GM12878 (cell line): ENCODE measurements around the gene MEN1.

Source experiments
- ATF3 ChIP-seq: IDR thresholded peaks from 2 replicates; pipeline ENCODE4 v1.6.1; 2011; ENCODE audit warnings: low read depth, mild to moderate bottlenecking, low read length, moderate library complexity, borderline replicate concordance; ENCODE audit errors: extremely low read depth
- FOXM1 ChIP-seq: IDR thresholded peaks from 2 replicates; pipeline ENCODE4 v1.6.1; 2012; ENCODE audit warnings: low read depth, mild to moderate bottlenecking, inconsistent platforms, low read length, moderate library complexity
- HDAC6 ChIP-seq: fragments of 200-600 bp; sonication (generic); IDR thresholded peaks from one replicate; pipeline ENCODE4 v1.8.0; 2017; ENCODE audit warnings: antibody characterized with exemption; ENCODE audit not compliant: unreplicated experiment
- NR2F1 ChIP-seq: fragments of 450-650 bp; conservative IDR thresholded peaks from 2 replicates; pipeline ENCODE4 v1.6.1; 2017; ENCODE audit warnings: mild to moderate bottlenecking
- USF1 ChIP-seq: IDR thresholded peaks from 2 replicates; pipeline ENCODE4 v1.6.1; 2011; ENCODE audit warnings: borderline replicate concordance, low read depth, mild to moderate bottlenecking, moderate library complexity, mixed read lengths, low read length; ENCODE audit not compliant: insufficient read depth; ENCODE audit errors: extremely low read length
- TF ChIP-seq, protein P1 (sequence below), 3 experiments: IDR thresholded peaks in 2 of 3; conservative IDR thresholded peaks in 1 of 3; 2 replicates each; pipeline ENCODE4 v1.5.1; 2011; ENCODE audit warnings: low read depth in 3 of 3, low read length in 3 of 3, mild to moderate bottlenecking in 3 of 3, control low read depth in 2 of 3, moderate library complexity in 2 of 3, inconsistent platforms in 1 of 3, mixed read lengths in 1 of 3; ENCODE audit not compliant: control insufficient read depth in 2 of 3, insufficient read depth in 1 of 3; ENCODE audit errors: extremely low read depth in 1 of 3

GRCh38 chr11:64834031-64834722 lies 23.8 kb upstream of the MEN1 start:
- TF ChIP-seq HDAC6 (no peak), NR2F1 (no peak), FOXM1 (no peak), ATF3 (no peak), USF1 (no peak)
- TF ChIP-seq, protein P1, sequence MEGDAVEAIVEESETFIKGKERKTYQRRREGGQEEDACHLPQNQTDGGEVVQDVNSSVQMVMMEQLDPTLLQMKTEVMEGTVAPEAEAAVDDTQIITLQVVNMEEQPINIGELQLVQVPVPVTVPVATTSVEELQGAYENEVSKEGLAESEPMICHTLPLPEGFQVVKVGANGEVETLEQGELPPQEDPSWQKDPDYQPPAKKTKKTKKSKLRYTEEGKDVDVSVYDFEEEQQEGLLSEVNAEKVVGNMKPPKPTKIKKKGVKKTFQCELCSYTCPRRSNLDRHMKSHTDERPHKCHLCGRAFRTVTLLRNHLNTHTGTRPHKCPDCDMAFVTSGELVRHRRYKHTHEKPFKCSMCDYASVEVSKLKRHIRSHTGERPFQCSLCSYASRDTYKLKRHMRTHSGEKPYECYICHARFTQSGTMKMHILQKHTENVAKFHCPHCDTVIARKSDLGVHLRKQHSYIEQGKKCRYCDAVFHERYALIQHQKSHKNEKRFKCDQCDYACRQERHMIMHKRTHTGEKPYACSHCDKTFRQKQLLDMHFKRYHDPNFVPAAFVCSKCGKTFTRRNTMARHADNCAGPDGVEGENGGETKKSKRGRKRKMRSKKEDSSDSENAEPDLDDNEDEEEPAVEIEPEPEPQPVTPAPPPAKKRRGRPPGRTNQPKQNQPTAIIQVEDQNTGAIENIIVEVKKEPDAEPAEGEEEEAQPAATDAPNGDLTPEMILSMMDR (IDR thresholded peaks at IDR 0.05 in 2 of 3, conservative IDR thresholded peaks at IDR 0.05 in 1 of 3; ENCODE audit: control insufficient read depth in 2 of 3, extremely low read depth in 1 of 3, insufficient read depth in 1 of 3, low read depth in 3 of 3, low read length in 3 of 3), result no peak
